Measurements from ENCODE around the gene NUP210L. TPM values are rescaled to one million over a fixed set of nuclear protein-coding genes. Genes with fewer than 3 reads are reported as not detected.
"Not testable (repeated sequence)": the region's sequence is repeated elsewhere in the genome, so short reads cannot be mapped to it uniquely, and the experiment has no call there.

Gene NUP210L
- total and polyA plus RNA-seq, 7 donors: under 0.01 to 0.01 (median under 0.01) TPM; not detected in 4

- Histone ChIP-seq H3K27ac (peak overlapping the region; percentile 86 to 95 (median 92)), H3K4me1 (peaks cover 0 to 27% (median 23%) of the 10 kb centered on the region in 4 donors), H3K9me3 (no peaks in the 10 kb centered on the region), H3K36me3 (peaks cover 0 to 28% (median 0%) of the 10 kb centered on the region in 4 donors), H3K4me3 (peak overlapping the region in 3 of 4 donors; percentile 59 to 64 (median 60)), H3K27me3 (no peaks in the 10 kb centered on the region)
- TF ChIP-seq POLR2AphosphoS5 (IDR thresholded peaks at IDR 0.05) (peak in 2 of 4 donors; percentile 11 to 23), POLR2A (IDR thresholded peaks at IDR 0.05) (no peak), EP300 (IDR thresholded peaks at IDR 0.05) (no peak)
- intact Hi-C loops (cut with DNase I): loop anchor here (2.0 to 5.0 kb wide), 2 partner anchors 16 to 37 kb away; partner anchors contain the start of gene DENND4B
- WGBS, 2 donors: 69 to 82% methylated on average over 6 of the region's 6 CpGs
- DNase-seq: no peak
Observed at GRCh38 chr1:153984123-153984894, 170.6 kb downstream of the NUP210L start.

- DNase-seq, H3K4me3 ChIP-seq, H3K27ac ChIP-seq, H3K27me3 ChIP-seq, H3K9me3 ChIP-seq: not testable (repeated sequence)
- 89 to 96% methylated on average over 2 of the region's 2 CpGs for WGBS, 2 donors
- H3K36me3 ChIP-seq: peaks cover 0 to 34% (median 0%) of the 10 kb centered on the region in 4 donors
- intact Hi-C loops (cut with DNase I): loop anchor here (5.0 kb wide), 1 partner anchor 34 kb away; the partner anchor contains the start of gene DENND4B
- H3K4me1 ChIP-seq: peaks cover 0 to 34% (median 28%) of the 10 kb centered on the region in 4 donors
Observed at GRCh38 chr1:153981735-153982134, 173.1 kb downstream of the NUP210L start.

- intact Hi-C loops (cut with DNase I): not testable (repeated sequence)
- peaks cover 0 to 56% (median 18%) of the 10 kb centered on the region in 4 donors for H3K36me3 ChIP-seq
Observed at GRCh38 chr1:153979091-153979490, 175.8 kb downstream of the NUP210L start.

GRCh38 chr1:153978274-153978909, 176.5 kb downstream of the NUP210L start:
- Histone ChIP-seq H3K27me3 (no peaks in the 10 kb centered on the region), H3K4me3 (peak overlapping the region in 3 of 4 donors; percentile 76 to 92 (median 90)), H3K9me3 (no peaks in the 10 kb centered on the region), H3K36me3 (peaks cover 0 to 62% (median 23%) of the 10 kb centered on the region in 4 donors), H3K4me1 (peaks cover 0 to 28% (median 23%) of the 10 kb centered on the region in 4 donors), H3K27ac (peak overlapping the region; percentile 92 to 96 (median 92))
- WGBS, 2 donors: 39 to 66% methylated on average over 9 of the region's 9 CpGs
- TF ChIP-seq POLR2A (IDR thresholded peaks at IDR 0.05): no peak
- TF ChIP-seq POLR2AphosphoS5 (IDR thresholded peaks at IDR 0.05): no peak
- TF ChIP-seq EP300 (IDR thresholded peaks at IDR 0.05): no peak
- TF ChIP-seq CTCF (IDR thresholded peaks at IDR 0.05): no peak
- intact Hi-C loops (cut with DNase I): no loop called here
- no peak for DNase-seq

More at GRCh38 chr1:153979091-153979490, 175.8 kb downstream of the NUP210L start:
- H3K27me3 ChIP-seq, H3K9me3 ChIP-seq, DNase-seq, H3K4me3 ChIP-seq: not testable (repeated sequence)
- 90 to 95% methylated on average over 12 of the region's 12 CpGs for WGBS, 2 donors
- Histone ChIP-seq H3K27ac (peak overlapping the region in 1 of 4 donors; percentile 93), H3K4me1 (peaks cover 0 to 29% (median 23%) of the 10 kb centered on the region in 4 donors)

GRCh38 chr1:153977250-153978240, 177.3 kb downstream of the NUP210L start, which contains the start of gene JTB:
JTB (minus strand) TSS chr1:153977674; CDS start chr1:153977252, 422 bp downstream.
- intact Hi-C loops (cut with DNase I): no loop called here
- Histone ChIP-seq H3K36me3 (peaks cover 0 to 57% (median 23%) of the 10 kb centered on the region in 4 donors), H3K9me3 (no peaks in the 10 kb centered on the region), H3K4me1 (peaks cover 0 to 28% (median 23%) of the 10 kb centered on the region in 4 donors), H3K27ac (peak within 1 kb of the TSS; percentile 92 to 96 (median 92)), H3K4me3 (peak within 1 kb of the TSS; percentile 76 to 99 (median 91)), H3K27me3 (no peaks in the 10 kb centered on the region)
- peak; percentile 93 for DNase-seq
- TF ChIP-seq POLR2AphosphoS5 (IDR thresholded peaks at IDR 0.05) (peak; percentile 82 to 96 (median 95)), CTCF (IDR thresholded peaks at IDR 0.05) (no peak), EP300 (IDR thresholded peaks at IDR 0.05) (no peak), POLR2A (IDR thresholded peaks at IDR 0.05) (peak; percentile 77 to 85)
- 0% methylated on average over 75 of the region's 75 CpGs for WGBS, 2 donors

Measured in sigmoid colon (tissue), 7 donors.